Naive thymus-derived CD4-positive, alpha-beta T cell (primary cell): ENCODE data around the gene TMEM150A. TPM values are rescaled to one million over a fixed set of nuclear protein-coding genes. Genes with fewer than 3 reads are reported as not detected.
"Not testable (repeated sequence)": the region's sequence is repeated elsewhere in the genome, so short reads cannot be mapped to it uniquely, and the experiment has no call there.

Source experiments
- ATAC-seq: fragments of 150-1000 bp; cut with Tn5 transposase; 2 replicates; pipeline ENCODE4 v1.10.0; 2021; ENCODE audit warnings: mild to moderate bottlenecking, moderate library complexity
- CTCF ChIA-PET: fragments of 350-600 bp; sonication (Branson Sonifier 250); formaldehyde crosslinking; loops from one replicate; lab custom pipeline; 2021; ENCODE audit warnings: antibody characterized with exemption; lab: Charles Lee
- POLR2A ChIA-PET: fragments of 350-600 bp; sonication (Branson Sonifier 250); formaldehyde crosslinking; loops from one replicate; lab custom pipeline; 2021; ENCODE audit warnings: antibody characterized with exemption, inconsistent platforms; lab: Charles Lee
- DNase-seq, 9 donors: peaks; one replicate each; pipeline versions ENCODE4 v3.0.0 to v3.0.0-alpha.2; 2020 to 2022; ENCODE audit warnings: mixed read lengths in 1 of 9
- H3K27ac ChIP-seq: one replicate; pipeline ENCODE4 v1.7.0; 2013; ENCODE audit warnings: mild to moderate bottlenecking, low read depth, low read length, moderate library complexity
- H3K27me3 ChIP-seq, 2 donors: one replicate each; pipeline ENCODE4 v1.7.0; 2013; ENCODE audit warnings: low read length in 2 of 2, mild to moderate bottlenecking in 2 of 2, moderate library complexity in 2 of 2; ENCODE audit not compliant: control insufficient read depth in 2 of 2, insufficient read depth in 2 of 2
- H3K36me3 ChIP-seq, 3 experiments: 1 replicate in 2 of 3; 2 replicates in 1 of 3; pipeline ENCODE4 v1.7.0; 2013; ENCODE audit warnings: low read length in 3 of 3, mild to moderate bottlenecking in 3 of 3, moderate library complexity in 1 of 3; ENCODE audit not compliant: insufficient read depth in 3 of 3, control insufficient read depth in 2 of 3
- H3K4me1 ChIP-seq, 2 donors: one replicate each; pipeline ENCODE4 v1.7.0; 2013; ENCODE audit warnings: low read length in 2 of 2, mild to moderate bottlenecking in 2 of 2, moderate library complexity in 1 of 2; ENCODE audit not compliant: control insufficient read depth in 2 of 2, insufficient read depth in 2 of 2
- H3K4me3 ChIP-seq: 2 replicates; pipeline ENCODE4 v1.7.0; 2013; ENCODE audit warnings: mild to moderate bottlenecking, low read length
- H3K9me3 ChIP-seq, 3 experiments: 1 replicate in 2 of 3; 2 replicates in 1 of 3; pipeline ENCODE4 v1.7.0; 2013; ENCODE audit warnings: low read length in 3 of 3; ENCODE audit not compliant: control insufficient read depth in 2 of 3
- H3K27ac Mint-ChIP-seq, 9 donors: one replicate each; pipeline ENCODE4 v1.8.0; 2020 to 2022; ENCODE audit warnings: mixed read lengths in 9 of 9, mild to moderate bottlenecking in 8 of 9, moderate library complexity in 5 of 9, inconsistent platforms in 2 of 9
- H3K27me3 Mint-ChIP-seq, 5 donors: one replicate each; pipeline ENCODE4 v1.8.0; 2021 to 2022; ENCODE audit warnings: mixed read lengths in 5 of 5, mild to moderate bottlenecking in 1 of 5
- H3K36me3 Mint-ChIP-seq, 5 donors: one replicate each; pipeline ENCODE4 v1.8.0; 2020 to 2022; ENCODE audit warnings: mixed read lengths in 5 of 5, mild to moderate bottlenecking in 3 of 5, inconsistent platforms in 1 of 5
- H3K4me1 Mint-ChIP-seq, 7 donors: one replicate each; pipeline ENCODE4 v1.8.0; 2020 to 2022; ENCODE audit warnings: mixed read lengths in 7 of 7, mild to moderate bottlenecking in 3 of 7, inconsistent platforms in 1 of 7
- H3K4me3 Mint-ChIP-seq, 10 donors: one replicate each; pipeline ENCODE4 v1.8.0; 2020 to 2022; ENCODE audit warnings: mild to moderate bottlenecking in 10 of 10, mixed read lengths in 10 of 10, moderate library complexity in 6 of 10, inconsistent platforms in 2 of 10
- H3K9me3 Mint-ChIP-seq, 11 donors: one replicate each; pipeline ENCODE4 v1.8.0; 2020 to 2022; ENCODE audit warnings: mixed read lengths in 11 of 11, mild to moderate bottlenecking in 4 of 11, inconsistent platforms in 1 of 11, moderate library complexity in 1 of 11
- intact Hi-C, 2 donors: fragments of 100-400 bp; cut with micrococcal nuclease; formaldehyde crosslinking; loops; one replicate each; pipeline ENCODE4 v1.15.1; 2023
- polyA plus RNA-seq, 2 donors: library from polyadenylated mRNA; unstranded; fragments of 300-500 nt; fragmentation: Illumina TruSeq; gene quantifications; one replicate each; pipeline ENCODE4 v1.2.3, GENCODE V29; 2021
- total RNA-seq, 6 experiments: library from RNA in 5 of 6; stranded (reverse) in 5 of 6; gene quantifications; 1 replicate in 5 of 6; 2 replicates in 1 of 6; pipeline ENCODE4 v1.2.3 and lab custom pipeline; 2021 to 2026

TMEM150A gene
- total and polyA plus RNA-seq, 7 experiments from 2014 or later: 5.1 to 17.8 (median 11.2) TPM

DNA sequence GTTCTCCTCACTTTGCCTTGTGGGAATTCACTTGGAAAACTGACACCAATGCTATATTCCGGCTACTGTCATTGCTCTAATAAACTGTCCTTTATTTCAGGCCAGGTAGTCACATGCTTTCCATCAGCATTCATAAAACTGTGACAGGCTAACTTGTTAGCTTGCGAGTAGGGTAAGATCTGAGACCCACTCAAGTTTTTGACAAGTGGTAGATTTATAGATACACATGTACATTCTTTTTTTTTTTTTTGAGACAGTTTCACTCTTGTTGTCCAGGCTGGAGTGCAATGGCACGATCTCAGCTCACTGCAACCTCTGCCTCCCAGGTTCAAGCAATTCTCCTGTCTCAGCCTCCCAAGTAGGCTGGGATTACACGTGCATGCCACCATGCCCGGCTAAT lies 15.2 kb upstream of the TMEM150A start:
- DNase-seq, H3K9me3 Mint-ChIP-seq, CTCF ChIA-PET, H3K27me3 ChIP-seq, ATAC-seq, H3K9me3 ChIP-seq, H3K27me3 Mint-ChIP-seq: not testable (repeated sequence)
- peaks cover 12 to 15% of the 10 kb centered on the region in 2 donors for H3K4me1 ChIP-seq
- peak overlapping the region; percentile 93 to 98 (median 95) for H3K4me3 Mint-ChIP-seq
- peaks cover under 1 to 13% (median 10%) of the 10 kb centered on the region in 5 donors for H3K36me3 Mint-ChIP-seq
- POLR2A ChIA-PET: interaction anchor here (0.7 to 3.9 kb wide), 4 partner anchors 23 to 291 kb away, joined by 3 to 17 read pairs (median 5); partner anchors contain the start of genes MAT2A and RNF181
- H3K4me3 ChIP-seq: peak overlapping the region; percentile 99
- peaks cover 2 to 30% (median 3%) of the 10 kb centered on the region in 3 experiments for H3K36me3 ChIP-seq
- intact Hi-C loops: loop anchor here (2.0 to 10.0 kb wide), 9 partner anchors 57 to 827 kb away; partner anchors contain the start of genes POLR1A (in 2 of the 2), PTCD3 (in 2 of the 2), ELMOD3 (in 1 of the 2) and GGCX (in 1 of the 2)
- peak overlapping the region; percentile 6 for H3K27ac ChIP-seq
- peaks cover 11 to 37% (median 30%) of the 10 kb centered on the region in 7 donors for H3K4me1 Mint-ChIP-seq
- peak overlapping the region in 6 of 9 donors; percentile 22 to 94 (median 65) for H3K27ac Mint-ChIP-seq

GRCh38 chr2:85615413-85615728 lies 12.9 kb upstream of the TMEM150A start:
- peaks cover 0 to 6% (median 3%) of the 10 kb centered on the region in 5 donors for H3K36me3 Mint-ChIP-seq

GRCh38 chr2:85614757-85615156 lies 12.3 kb upstream of the TMEM150A start:
- Mint-ChIP-seq H3K27ac (peak overlapping the region in 2 of 9 donors; percentile 20 to 83), H3K4me3 (peak overlapping the region in 3 of 10 donors; percentile 36 to 98 (median 52)), H3K4me1 (peaks cover 18 to 49% (median 38%) of the 10 kb centered on the region in 7 donors)
- H3K27ac ChIP-seq, H3K9me3 Mint-ChIP-seq, DNase-seq, H3K36me3 Mint-ChIP-seq, ATAC-seq, H3K27me3 Mint-ChIP-seq, CTCF ChIA-PET, H3K4me3 ChIP-seq, H3K9me3 ChIP-seq, H3K27me3 ChIP-seq: not testable (repeated sequence)
- intact Hi-C loops: loop anchor here (5.0 to 10.0 kb wide), 6 partner anchors 37 to 830 kb away; partner anchors contain the start of genes POLR1A (in 2 of the 2), PTCD3 (in 2 of the 2), IMMT (in 1 of the 2) and KDM3A (in 1 of the 2)
- Histone ChIP-seq H3K36me3 (peaks cover 0 to 22% (median 0%) of the 10 kb centered on the region in 3 experiments), H3K4me1 (peaks cover 21 to 25% of the 10 kb centered on the region in 2 donors)
- POLR2A ChIA-PET: interaction anchor here (1.1 to 3.9 kb wide), 6 partner anchors 11 to 288 kb away, joined by 3 to 19 read pairs (median 8); partner anchors contain the start of genes MAT2A, RNF181 and TMEM150A

More at GRCh38 chr2:85615413-85615728, 12.9 kb upstream of the TMEM150A start:
- peak overlapping the region in 7 of 9 donors; percentile 91 to 98 (median 94) for H3K27ac Mint-ChIP-seq
- intact Hi-C loops: loop anchor here (5.0 to 10.0 kb wide), 5 partner anchors 272 to 829 kb away; partner anchors contain the start of genes POLR1A (in 2 of the 2), PTCD3 (in 2 of the 2), IMMT (in 1 of the 2) and KDM3A (in 1 of the 2)
- ATAC-seq (no peak), DNase-seq (no peak)
- Histone ChIP-seq H3K4me1 (peaks cover 18 to 25% of the 10 kb centered on the region in 2 donors), H3K9me3 (no peaks in the 10 kb centered on the region), H3K27ac (peak overlapping the region; percentile 87), H3K27me3 (no peaks in the 10 kb centered on the region), H3K4me3 (no peak overlapping the region), H3K36me3 (peaks cover 0 to 22% (median 0%) of the 10 kb centered on the region in 3 experiments)
- H3K27me3 Mint-ChIP-seq: no peaks in the 10 kb centered on the region
- POLR2A ChIA-PET: interaction anchor here (1.0 to 3.9 kb wide), 12 partner anchors 11 to 288 kb away, joined by 3 to 19 read pairs (median 6); partner anchors contain the start of genes ELMOD3, GGCX, MAT2A and RETSAT
- H3K4me3 Mint-ChIP-seq: peak overlapping the region in 4 of 10 donors; percentile 39 to 98 (median 94)
- H3K9me3 Mint-ChIP-seq: no peaks in the 10 kb centered on the region
- CTCF ChIA-PET: no interaction called here
- peaks cover 14 to 43% (median 34%) of the 10 kb centered on the region in 7 donors for H3K4me1 Mint-ChIP-seq

- ChIA-PET POLR2A (interaction anchor here (0.7 to 3.9 kb wide), 5 partner anchors 10 to 626 kb away, joined by 3 to 19 read pairs (median 17); partner anchors contain the start of genes RNF181 and TMEM150A), CTCF (interaction anchor here (0.8 kb wide), 1 partner anchor 23 kb away, joined by 3 read pairs; no protein-coding TSS in a partner anchor)
- DNase-seq (no peak), ATAC-seq (no peak)
- Mint-ChIP-seq H3K4me3 (peak overlapping the region in 4 of 10 donors; percentile 25 to 74 (median 38)), H3K9me3 (no peaks in the 10 kb centered on the region), H3K27ac (peak overlapping the region in 7 of 9 donors; percentile 20 to 82 (median 48)), H3K36me3 (peaks cover 0 to 9% (median under 1%) of the 10 kb centered on the region in 5 donors), H3K4me1 (peaks cover 14 to 50% (median 38%) of the 10 kb centered on the region in 7 donors), H3K27me3 (no peaks in the 10 kb centered on the region)
- H3K9me3 ChIP-seq: no peaks in the 10 kb centered on the region
- no peak overlapping the region for H3K27ac ChIP-seq
- peaks cover 21 to 25% of the 10 kb centered on the region in 2 donors for H3K4me1 ChIP-seq
- peaks cover 0 to 19% (median 0%) of the 10 kb centered on the region in 3 experiments for H3K36me3 ChIP-seq
- no peak overlapping the region for H3K4me3 ChIP-seq
- H3K27me3 ChIP-seq: no peaks in the 10 kb centered on the region
- intact Hi-C loops: loop anchor here (2.0 to 10.0 kb wide), 5 partner anchors 29 to 831 kb away; partner anchors contain the start of genes IMMT (in 1 of the 2), KDM3A (in 1 of the 2), MRPL35 (in 1 of the 2) and POLR1A (in 1 of the 2)
Observed at GRCh38 chr2:85613717-85614515, 11.4 kb upstream of the TMEM150A start.

GRCh38 chr2:85611705-85612587 lies 9.4 kb upstream of the TMEM150A start, which contains the start of gene C2orf68:
TSS of gene C2orf68 (minus strand) at chr2:85612066. CDS start at chr2:85611984, 82 bp downstream.
- peak; percentile 61 to 92 (median 75) for DNase-seq
- H3K36me3 ChIP-seq: peaks cover 0 to 34% (median 5%) of the 10 kb centered on the region in 3 experiments
- no peaks in the 10 kb centered on the region for H3K27me3 ChIP-seq
- H3K4me1 ChIP-seq: peaks cover 11 to 16% of the 10 kb centered on the region in 2 donors
- Mint-ChIP-seq H3K4me3 (peak within 1 kb of the TSS; percentile 96 to 100 (median 98)), H3K27me3 (no peaks in the 10 kb centered on the region), H3K9me3 (no peaks in the 10 kb centered on the region), H3K4me1 (peaks cover 14 to 52% (median 44%) of the 10 kb centered on the region in 7 donors), H3K27ac (peak within 1 kb of the TSS; percentile 86 to 99 (median 96)), H3K36me3 (peaks cover 0 to 17% (median 4%) of the 10 kb centered on the region in 5 donors)
- POLR2A ChIA-PET: interaction anchor here (0.6 to 4.3 kb wide), 18 partner anchors 8 to 829 kb away, joined by 3 to 30 read pairs (median 6); partner anchors contain the start of genes GGCX, KDM3A, MAT2A and RNF181
- H3K27ac ChIP-seq: peak within 1 kb of the TSS; percentile 81
- intact Hi-C loops: loop anchor here (1.0 to 10.0 kb wide), 9 partner anchors 10 to 833 kb away; partner anchors contain the start of genes RNF181 (in 2 of the 2), TMEM150A (in 2 of the 2), GGCX (in 1 of the 2) and IMMT (in 1 of the 2)
- H3K9me3 ChIP-seq: no peaks in the 10 kb centered on the region
- H3K4me3 ChIP-seq: peak within 1 kb of the TSS; percentile 65
- CTCF ChIA-PET: interaction anchor here (0.6 to 0.8 kb wide), 3 partner anchors 17 to 29 kb away, joined by 3 to 5 read pairs (median 3); partner anchors contain the start of gene RNF181
- ATAC-seq: peak; percentile 76
